Heart left ventricle (tissue), 16 donors: Measurements from ENCODE around the gene DIAPH2. TPM values are rescaled to one million over a fixed set of nuclear protein-coding genes. Genes with fewer than 3 reads are reported as not detected.
"Not testable (repeated sequence)": the region's sequence is repeated elsewhere in the genome, so short reads cannot be mapped to it uniquely, and the experiment has no call there.

Experiments
- ATAC-seq, 4 donors: fragments of 200-7000 bp; cut with Tn5 transposase; one replicate each; pipeline ENCODE4 v1.9.1; 2020 to 2022; ENCODE audit warnings: moderate library complexity in 4 of 4, mild to moderate bottlenecking in 3 of 4, moderate number of reproducible peaks in 1 of 4
- DNase-seq, 5 donors: peaks; one replicate each; pipeline ENCODE4 v3.0.0-alpha.2; 2020
- H3K27ac ChIP-seq, 12 donors: fragments of 200-600 bp; sonication (generic) in 4 of 12; one replicate each; pipeline versions ENCODE4 v1.5.0 to v1.8.0; 2016 to 2022; ENCODE audit warnings: mild to moderate bottlenecking in 2 of 12
- H3K27me3 ChIP-seq, 9 donors: fragments of 200-600 bp; sonication (generic) in 2 of 9; one replicate each; pipeline versions ENCODE4 v1.5.1 to v1.8.0; 2016 to 2022; ENCODE audit warnings: mild to moderate bottlenecking in 3 of 9
- H3K36me3 ChIP-seq, 9 donors: fragments of 200-600 bp; sonication (generic) in 2 of 9; one replicate each; pipeline versions ENCODE4 v1.5.0 to v1.8.0; 2018 to 2022; ENCODE audit warnings: mild to moderate bottlenecking in 2 of 9
- H3K4me1 ChIP-seq, 12 donors: fragments of 200-600 bp; sonication (generic) in 4 of 12; one replicate each; pipeline versions ENCODE4 v1.5.0 to v1.8.0; 2016 to 2022; ENCODE audit warnings: mild to moderate bottlenecking in 3 of 12
- H3K4me3 ChIP-seq, 12 donors: fragments of 200-600 bp; sonication (generic) in 4 of 12; one replicate each; pipeline versions ENCODE4 v1.5.0 to v1.8.0; 2017 to 2022; ENCODE audit warnings: mild to moderate bottlenecking in 9 of 12, moderate library complexity in 4 of 12
- H3K9me3 ChIP-seq, 12 donors: fragments of 200-600 bp; sonication (generic) in 4 of 12; one replicate each; pipeline versions ENCODE4 v1.5.0 to v1.8.0; 2016 to 2022; ENCODE audit warnings: mild to moderate bottlenecking in 1 of 12
- POLR2A ChIP-seq, 2 donors: fragments of 450-650 bp; IDR thresholded peaks; one replicate each; pipeline ENCODE4 v1.6.1; 2017; ENCODE audit warnings: antibody characterized with exemption in 2 of 2, mild to moderate bottlenecking in 2 of 2, moderate library complexity in 2 of 2
- WGBS, 4 donors: extraction: QIAGEN DNeasy Blood & Tissue Kit in 2 of 4; methylation state at CpG; one replicate each; pipeline versions ENCODE4 v1.1.5 to v1.1.7; 2013 to 2018; 5-methylcytosine and 5-hydroxymethylcytosine counted together
- intact Hi-C, 10 donors: fragments of 100-400 bp; cut with DNase I; formaldehyde crosslinking; loops; one replicate each; pipeline versions ENCODE4 v1.11.1 to v1.14.2; 2022
- polyA plus RNA-seq, 2 donors: library from polyadenylated mRNA; stranded (reverse); fragments of 200-250 nt; gene quantifications; one replicate each; pipeline ENCODE4 v1.2.3, GENCODE V29; 2013
- total RNA-seq, 9 donors: library from RNA; depleted of rRNA in 2 of 9; stranded (reverse); fragments of >200 nt in 2 of 9; fragmentation: NEBNext Ultra II Directional in 3 of 9; extraction: Animal tissue kit (Norgen Biotek cat#: 25700) in 3 of 9; gene quantifications; one replicate each; pipeline versions ENCODE4 v1.1.0 to v1.2.4, GENCODE V29; 2016 to 2023
- TF ChIP-seq, protein P1 (sequence below), 12 donors: fragments of 200-600 bp; sonication (generic) in 4 of 12; IDR thresholded peaks; one replicate each; pipeline versions ENCODE4 v1.5.0 to v1.8.0; 2018 to 2022; ENCODE audit warnings: antibody characterized with exemption in 12 of 12, mild to moderate bottlenecking in 5 of 12
- donor health status: ischemic (EF 13 %, LVEDD 7.1; RV severe dilation, severe dysfunction).
- donor health status: healthy with polysubstance abuse.
- donor health status: DM: no; HTN: yes; CAD: no.
- donor health status: DM: no; HTN: no; CAD: no.
- donor health status: ischemic (EF 25% LVEDD 6.9; RV normal size, moderate dysfunction).
- donor health status: ischemic (EF 25% LVEDD 5.7; RV mildly dilated, moderate dysfunction).
- donor health status: healthy.
- donor health status: DM: yes; HTN: yes; CAD: no.
- donor health status: ischemic (EF 35%, LVEDD 5.7; RV mildly dilated, moderate dysfunction).
- donor health status: nonischemic (EF 11% LVEDD 7.7; RV severe dilation, severe dysfunction).
- donor health status: DM: yes; HTN: yes; CAD: no.
- donor health status: PGD.
- donor health status: ischemic (EF 29% LVEDD 5.4; RV normal size, mild dysfunction).
- donor health status: nonischemic (EF 23%, LVEDD 6.1; RV moderate dilation, normal function).

The DIAPH2 gene
- total and polyA plus RNA-seq, 11 donors, result 3.7 to 18.8 (median 12.3) TPM

DNA sequence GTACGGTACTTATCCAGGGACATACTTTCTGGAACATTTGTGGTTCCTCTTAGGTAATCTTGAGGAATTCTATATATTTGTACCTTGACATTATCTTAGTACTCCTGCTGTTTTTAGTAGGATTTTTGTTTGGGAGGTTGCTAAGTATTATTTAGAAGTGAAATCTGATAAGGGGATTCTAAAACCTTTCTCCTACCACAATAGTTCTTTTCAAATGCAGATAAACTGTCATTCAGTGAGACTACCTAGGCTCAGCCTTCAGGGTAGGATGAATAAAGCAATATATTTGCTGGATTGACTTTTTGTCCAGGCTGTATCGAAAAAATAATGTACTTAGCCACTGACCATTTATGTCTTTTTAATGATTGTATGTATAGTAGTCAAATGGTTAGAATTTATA is 25.4 kb downstream of the DIAPH2 start:
- no peaks in the 10 kb centered on the region for H3K36me3 ChIP-seq
- H3K27me3 ChIP-seq, result peaks cover 0 to 5% (median 0%) of the 10 kb centered on the region in 9 donors
- peaks cover 0 to 8% (median 0%) of the 10 kb centered on the region in 12 donors for H3K4me1 ChIP-seq
- intact Hi-C loops, result no loop called here
- DNase-seq (no peak), ATAC-seq (no peak)
- no peak overlapping the region for H3K27ac ChIP-seq
- TF ChIP-seq POLR2A (IDR thresholded peaks at IDR 0.05), result no peak
- TF ChIP-seq, protein P1, sequence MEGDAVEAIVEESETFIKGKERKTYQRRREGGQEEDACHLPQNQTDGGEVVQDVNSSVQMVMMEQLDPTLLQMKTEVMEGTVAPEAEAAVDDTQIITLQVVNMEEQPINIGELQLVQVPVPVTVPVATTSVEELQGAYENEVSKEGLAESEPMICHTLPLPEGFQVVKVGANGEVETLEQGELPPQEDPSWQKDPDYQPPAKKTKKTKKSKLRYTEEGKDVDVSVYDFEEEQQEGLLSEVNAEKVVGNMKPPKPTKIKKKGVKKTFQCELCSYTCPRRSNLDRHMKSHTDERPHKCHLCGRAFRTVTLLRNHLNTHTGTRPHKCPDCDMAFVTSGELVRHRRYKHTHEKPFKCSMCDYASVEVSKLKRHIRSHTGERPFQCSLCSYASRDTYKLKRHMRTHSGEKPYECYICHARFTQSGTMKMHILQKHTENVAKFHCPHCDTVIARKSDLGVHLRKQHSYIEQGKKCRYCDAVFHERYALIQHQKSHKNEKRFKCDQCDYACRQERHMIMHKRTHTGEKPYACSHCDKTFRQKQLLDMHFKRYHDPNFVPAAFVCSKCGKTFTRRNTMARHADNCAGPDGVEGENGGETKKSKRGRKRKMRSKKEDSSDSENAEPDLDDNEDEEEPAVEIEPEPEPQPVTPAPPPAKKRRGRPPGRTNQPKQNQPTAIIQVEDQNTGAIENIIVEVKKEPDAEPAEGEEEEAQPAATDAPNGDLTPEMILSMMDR (IDR thresholded peaks at IDR 0.05), result no peak
- no peak overlapping the region for H3K4me3 ChIP-seq
- WGBS, 4 donors, result 82 to 95% (median 89%) methylated on average over 2 of the region's 2 CpGs
- H3K9me3 ChIP-seq, result no peaks in the 10 kb centered on the region

DNA sequence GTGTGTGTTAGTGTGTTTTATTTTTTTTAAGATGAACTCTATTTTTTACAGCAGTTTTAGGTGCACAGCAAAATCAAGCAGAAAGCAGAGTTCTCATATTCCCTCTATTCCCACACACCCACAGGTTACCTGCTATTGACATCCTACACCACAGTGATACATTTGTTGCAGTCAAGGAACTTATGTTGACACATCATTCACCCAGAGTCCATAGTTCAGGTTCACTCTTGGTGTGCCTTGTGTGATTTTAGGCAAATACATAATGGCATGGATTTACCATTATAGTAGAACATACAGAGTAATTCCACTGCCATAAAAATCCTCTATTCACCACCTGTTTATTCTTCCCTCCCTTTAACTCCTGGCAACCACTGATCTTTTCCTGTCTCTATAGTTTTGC is 28.7 kb downstream of the DIAPH2 start:
- H3K36me3 ChIP-seq, result no peaks in the 10 kb centered on the region
- intact Hi-C loops, result no loop called here
- peaks cover 0 to 13% (median 0%) of the 10 kb centered on the region in 12 donors for H3K4me1 ChIP-seq
- TF ChIP-seq, protein P1 (IDR thresholded peaks at IDR 0.05), result no peak
- no peak for TF ChIP-seq POLR2A (IDR thresholded peaks at IDR 0.05)
- no peaks in the 10 kb centered on the region for H3K9me3 ChIP-seq
- H3K4me3 ChIP-seq, result no peak overlapping the region
- DNase-seq, result no peak
- peaks cover 0 to 12% (median 0%) of the 10 kb centered on the region in 9 donors for H3K27me3 ChIP-seq
- no peak overlapping the region for H3K27ac ChIP-seq
- ATAC-seq, result no peak

- intact Hi-C loops, DNase-seq, H3K36me3 ChIP-seq, ATAC-seq, H3K27ac ChIP-seq, H3K4me3 ChIP-seq, H3K9me3 ChIP-seq: not testable (repeated sequence)
- peaks cover 0 to 13% (median 0%) of the 10 kb centered on the region in 12 donors for H3K4me1 ChIP-seq
- WGBS, 4 donors, result 77 to 97% (median 86%) methylated on average over 6 of the region's 6 CpGs
- peaks cover 0 to 12% (median 0%) of the 10 kb centered on the region in 9 donors for H3K27me3 ChIP-seq
These were observed 29.8 kb downstream of the DIAPH2 start for GRCh38 chrX:96714393-96714792.

DNA sequence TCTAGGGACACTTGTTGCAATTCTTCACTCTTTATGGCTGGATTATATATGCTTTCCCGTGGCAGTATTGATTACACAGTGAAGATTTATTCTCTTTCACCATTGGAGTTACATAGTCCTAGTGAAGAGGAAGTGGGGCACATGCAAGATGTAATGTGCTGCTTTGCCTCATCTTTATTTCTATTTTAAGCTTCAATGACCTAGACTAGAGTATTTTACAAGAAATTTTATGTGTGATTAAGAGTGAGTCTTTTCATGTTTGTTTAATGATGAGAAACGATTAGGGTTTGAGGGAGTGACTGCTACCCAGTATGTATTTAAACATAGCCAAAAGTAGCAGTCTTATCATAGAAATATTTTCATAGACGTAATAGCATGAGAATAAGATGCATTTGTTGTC is 30.8 kb downstream of the DIAPH2 start:
- intact Hi-C loops, result no loop called here
- Histone ChIP-seq H3K27me3 (peaks cover 0 to 12% (median 0%) of the 10 kb centered on the region in 9 donors), H3K4me1 (peaks cover 0 to 13% (median 0%) of the 10 kb centered on the region in 12 donors), H3K36me3 (no peaks in the 10 kb centered on the region), H3K4me3 (no peak overlapping the region), H3K27ac (no peak overlapping the region), H3K9me3 (peaks cover 0 to 7% (median 0%) of the 10 kb centered on the region in 12 donors)
- TF ChIP-seq POLR2A (IDR thresholded peaks at IDR 0.05), result no peak
- TF ChIP-seq, protein P1 (IDR thresholded peaks at IDR 0.05), result no peak
- no peak for ATAC-seq
- 43 to 74% (median 59%) methylated on average over 3 of the region's 3 CpGs for WGBS, 4 donors
- DNase-seq, result no peak
